OCI-LY3 (cell line): ENCODE results near the gene CDR2L.

ENCODE experiments used
- EZH2phosphoT487 ChIP-seq: fragments of 200-600 bp; shearing (Covaris generic); IDR thresholded peaks from 2 replicates; pipeline ENCODE4 v1.6.1; 2018; ENCODE audit warnings: antibody characterized with exemption, mixed run types, low read depth
- TF ChIP-seq, protein P1 (sequence below): fragments of 200-600, 300-600 bp; sonication (generic); IDR thresholded peaks from 2 replicates; pipeline ENCODE4 v1.5.1; 2014; ENCODE audit warnings: antibody characterized with exemption, low read length, low read depth

DNA sequence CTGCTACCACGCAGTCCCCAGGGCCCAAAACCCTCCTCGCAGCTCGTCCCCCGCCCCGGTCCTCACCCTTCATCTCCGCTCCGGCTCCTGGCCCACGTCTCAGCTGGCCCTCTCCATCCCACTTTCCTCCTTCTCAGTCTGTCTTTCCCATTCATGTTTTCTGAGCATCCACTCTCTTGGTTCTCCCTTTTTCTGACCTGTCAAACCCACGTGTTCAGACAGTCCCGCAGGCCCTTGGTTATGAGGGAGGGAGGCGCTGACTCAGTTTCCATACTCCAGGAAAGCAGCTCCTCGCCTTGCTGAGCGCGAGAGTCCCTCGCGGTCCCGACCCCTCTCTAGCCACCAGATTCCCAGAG lies 14.5 kb upstream of the CDR2L start:
- TF ChIP-seq, protein P1, sequence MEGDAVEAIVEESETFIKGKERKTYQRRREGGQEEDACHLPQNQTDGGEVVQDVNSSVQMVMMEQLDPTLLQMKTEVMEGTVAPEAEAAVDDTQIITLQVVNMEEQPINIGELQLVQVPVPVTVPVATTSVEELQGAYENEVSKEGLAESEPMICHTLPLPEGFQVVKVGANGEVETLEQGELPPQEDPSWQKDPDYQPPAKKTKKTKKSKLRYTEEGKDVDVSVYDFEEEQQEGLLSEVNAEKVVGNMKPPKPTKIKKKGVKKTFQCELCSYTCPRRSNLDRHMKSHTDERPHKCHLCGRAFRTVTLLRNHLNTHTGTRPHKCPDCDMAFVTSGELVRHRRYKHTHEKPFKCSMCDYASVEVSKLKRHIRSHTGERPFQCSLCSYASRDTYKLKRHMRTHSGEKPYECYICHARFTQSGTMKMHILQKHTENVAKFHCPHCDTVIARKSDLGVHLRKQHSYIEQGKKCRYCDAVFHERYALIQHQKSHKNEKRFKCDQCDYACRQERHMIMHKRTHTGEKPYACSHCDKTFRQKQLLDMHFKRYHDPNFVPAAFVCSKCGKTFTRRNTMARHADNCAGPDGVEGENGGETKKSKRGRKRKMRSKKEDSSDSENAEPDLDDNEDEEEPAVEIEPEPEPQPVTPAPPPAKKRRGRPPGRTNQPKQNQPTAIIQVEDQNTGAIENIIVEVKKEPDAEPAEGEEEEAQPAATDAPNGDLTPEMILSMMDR = no peak
- no peak for TF ChIP-seq EZH2phosphoT487
